Bronchial epithelial cell (primary cell): ENCODE measurements around the gene ZCCHC14. TPM values are rescaled to one million over a fixed set of nuclear protein-coding genes. Genes with fewer than 3 reads are reported as not detected.

Experiments
- DNase-seq: peaks from one replicate; pipeline ENCODE4 v3.0.0-alpha.2; 2010; ENCODE audit warnings: low read depth
- FAIRE-seq: peaks from 2 replicates; lab custom pipeline; 2011; peaks lifted over from hg19 to GRCh38; lab: Jason Lieb, UNC
- H3K27me3 ChIP-seq: 2 replicates; pipeline ENCODE4 v1.5.1; 2011; ENCODE audit warnings: low read length; ENCODE audit not compliant: control insufficient read depth, insufficient read depth
- H3K36me3 ChIP-seq: 2 replicates; pipeline ENCODE4 v1.5.1; 2011; ENCODE audit warnings: low read length; ENCODE audit not compliant: control insufficient read depth, insufficient read depth
- H3K4me3 ChIP-seq: 2 replicates; pipeline ENCODE4 v1.5.1; 2011; ENCODE audit warnings: mild to moderate bottlenecking, low read depth, low read length, control low read depth
- CTCF ChIP-seq: IDR thresholded peaks from 2 replicates; pipeline ENCODE4 v1.5.1; 2011; ENCODE audit warnings: mild to moderate bottlenecking, moderate library complexity, low read length, control low read depth, inconsistent platforms; ENCODE audit not compliant: insufficient read depth, severe bottlenecking
- total RNA-seq: library from RNA; depleted of rRNA; stranded (reverse); fragments of >200 nt; gene quantifications from 2 replicates; pipeline ENCODE4 v1.2.1, GENCODE V29; 2014

ZCCHC14 gene
- total RNA-seq, 1 donor from 2014 or later, result 2.9 TPM

GRCh38 chr16:87412371-87412995 is 80.3 kb downstream of the ZCCHC14 start:
- TF ChIP-seq CTCF, result no peak
- no peak for DNase-seq
- H3K27me3 ChIP-seq, result no peaks in the 10 kb centered on the region
- no peak overlapping the region for H3K4me3 ChIP-seq
- H3K36me3 ChIP-seq, result peaks cover 14% of the 10 kb centered on the region
- no peak for FAIRE-seq

- DNase-seq, result no peak
- FAIRE-seq, result no peak
- no peak for TF ChIP-seq CTCF
- Histone ChIP-seq H3K36me3 (peaks cover 14% of the 10 kb centered on the region), H3K27me3 (no peaks in the 10 kb centered on the region), H3K4me3 (no peak overlapping the region)
Observed at GRCh38 chr16:87411375-87412271, 81.2 kb downstream of the ZCCHC14 start.

GRCh38 chr16:87410968-87411367 is 81.9 kb downstream of the ZCCHC14 start:
- Histone ChIP-seq H3K36me3 (peaks cover 13% of the 10 kb centered on the region), H3K4me3 (no peak overlapping the region), H3K27me3 (no peaks in the 10 kb centered on the region)
- DNase-seq (no peak), FAIRE-seq (no peak)
- TF ChIP-seq CTCF, result no peak

GRCh38 chr16:87410530-87410929 is 82.3 kb downstream of the ZCCHC14 start:
- FAIRE-seq (no peak), DNase-seq (no peak)
- no peaks in the 10 kb centered on the region for H3K27me3 ChIP-seq
- H3K36me3 ChIP-seq, result peaks cover 13% of the 10 kb centered on the region
- no peak overlapping the region for H3K4me3 ChIP-seq
- TF ChIP-seq CTCF, result no peak

- no peak overlapping the region for H3K4me3 ChIP-seq
- H3K36me3 ChIP-seq, result peaks cover 13% of the 10 kb centered on the region
- no peak for TF ChIP-seq CTCF
- H3K27me3 ChIP-seq, result no peaks in the 10 kb centered on the region
- no peak for FAIRE-seq
- no peak for DNase-seq
Observed at GRCh38 chr16:87409781-87410180, 83.0 kb downstream of the ZCCHC14 start.
